ENCODE measurements around the gene IFT122.
A peak's percentile ranks its signal among the peaks of the same experiment; 100 is the strongest.

The IFT122 gene

GRCh38 chr3:129564981-129565644, 125.1 kb downstream of the IFT122 start:
- no peak overlapping the region for H3K4me2 ChIP-seq (ENCODE audit: low read length)
- H3K9me3 ChIP-seq (replicated peaks; ENCODE audit: low read length) = no peaks in the 10 kb centered on the region
- H3K27me3 ChIP-seq (ENCODE audit: control insufficient read depth, insufficient read depth, low read length) = no peaks in the 10 kb centered on the region
- no peak overlapping the region for H3K9ac ChIP-seq (ENCODE audit: low read depth, low read length)
- H3K4me3 ChIP-seq (ENCODE audit: low read length) = no peak overlapping the region
- H3K36me3 ChIP-seq (ENCODE audit: insufficient read depth, low read length) = peaks cover 53% of the 10 kb centered on the region
- peaks cover 31% of the 10 kb centered on the region for H3K4me1 ChIP-seq (ENCODE audit: control insufficient read depth, insufficient read depth, low read length)

- H3K27me3 ChIP-seq (ENCODE audit: control insufficient read depth, insufficient read depth, low read length) = no peaks in the 10 kb centered on the region
- peaks cover 23% of the 10 kb centered on the region for H3K4me1 ChIP-seq (ENCODE audit: control insufficient read depth, insufficient read depth, low read length)
- no peak overlapping the region for H3K4me3 ChIP-seq (ENCODE audit: low read length)
- H3K9me3 ChIP-seq (replicated peaks; ENCODE audit: low read length) = no peaks in the 10 kb centered on the region
- no peak overlapping the region for H3K4me2 ChIP-seq (ENCODE audit: low read length)
- no peak overlapping the region for H3K9ac ChIP-seq (ENCODE audit: low read depth, low read length)
- peaks cover 59% of the 10 kb centered on the region for H3K36me3 ChIP-seq (ENCODE audit: insufficient read depth, low read length)
Measured at GRCh38 chr3:129565902-129566301, 125.9 kb downstream of the IFT122 start.

GRCh38 chr3:129567176-129567705, 127.2 kb downstream of the IFT122 start:
- Histone ChIP-seq H3K36me3 (ENCODE audit: insufficient read depth, low read length) (peaks cover 68% of the 10 kb centered on the region), H3K9ac (ENCODE audit: low read depth, low read length) (no peak overlapping the region), H3K4me2 (ENCODE audit: low read length) (no peak overlapping the region)

GRCh38 chr3:129567939-129568338, 127.9 kb downstream of the IFT122 start:
- Histone ChIP-seq H3K36me3 (ENCODE audit: insufficient read depth, low read length) (peaks cover 68% of the 10 kb centered on the region), H3K4me1 (ENCODE audit: control insufficient read depth, insufficient read depth, low read length) (peaks cover 14% of the 10 kb centered on the region), H3K9me3 (replicated peaks; ENCODE audit: low read length) (no peaks in the 10 kb centered on the region), H3K4me3 (ENCODE audit: low read length) (no peak overlapping the region), H3K9ac (ENCODE audit: low read depth, low read length) (no peak overlapping the region), H3K27me3 (ENCODE audit: control insufficient read depth, insufficient read depth, low read length) (no peaks in the 10 kb centered on the region), H3K4me2 (ENCODE audit: low read length) (no peak overlapping the region)

More at GRCh38 chr3:129567176-129567705, 127.2 kb downstream of the IFT122 start:
- Histone ChIP-seq H3K4me3 (ENCODE audit: low read length) (no peak overlapping the region), H3K4me1 (ENCODE audit: control insufficient read depth, insufficient read depth, low read length) (peaks cover 14% of the 10 kb centered on the region), H3K27me3 (ENCODE audit: control insufficient read depth, insufficient read depth, low read length) (no peaks in the 10 kb centered on the region), H3K9me3 (replicated peaks; ENCODE audit: low read length) (no peaks in the 10 kb centered on the region)

GRCh38 chr3:129569856-129570255, 129.8 kb downstream of the IFT122 start:
- H3K4me1 ChIP-seq (ENCODE audit: control insufficient read depth, insufficient read depth, low read length) = peaks cover 1% of the 10 kb centered on the region
- H3K9ac ChIP-seq (ENCODE audit: low read depth, low read length) = no peak overlapping the region
- H3K9me3 ChIP-seq (replicated peaks; ENCODE audit: low read length) = no peaks in the 10 kb centered on the region
- no peaks in the 10 kb centered on the region for H3K27me3 ChIP-seq (ENCODE audit: control insufficient read depth, insufficient read depth, low read length)
- H3K4me3 ChIP-seq (ENCODE audit: low read length) = no peak overlapping the region
- peaks cover 76% of the 10 kb centered on the region for H3K36me3 ChIP-seq (ENCODE audit: insufficient read depth, low read length)
- H3K4me2 ChIP-seq (ENCODE audit: low read length) = no peak overlapping the region

Small RNA genes within 50 kb of the gene (small RNA-seq; reads per million reads assigned to genes)
- gene SNORA7B = 0.70 reads per million, percentile 8 among the genes with 10 or more reads in this experiment

Measured in skeletal muscle satellite cell (primary cell).